ENCODE measurements around the gene DSG3. TPM values are rescaled to one million over a fixed set of nuclear protein-coding genes. Genes with fewer than 3 reads are reported as not detected.

The DSG3 gene
- total and polyA plus RNA-seq, 2 of the 13 experiments (the other 11 are each of a cell fraction or from before 2014, with no cell fraction given), result not detected

GRCh38 chr18:31487246-31488015 lies 39.9 kb downstream of the DSG3 start (continued):
- TF ChIP-seq NRL (CRISPR knock-in tag; IDR thresholded peaks at IDR 0.05; ENCODE audit: borderline replicate concordance) (no peak), HNF4G (IDR thresholded peaks at IDR 0.05; ENCODE audit: borderline replicate concordance, low read depth, low read length) (no peak), HNF4G (CRISPR knock-in tag; IDR thresholded peaks at IDR 0.05; ENCODE audit: borderline replicate concordance, low read depth) (no peak), RELA (CRISPR knock-in tag; IDR thresholded peaks at IDR 0.05) (no peak), ZNF124 (CRISPR knock-in tag; IDR thresholded peaks at IDR 0.05) (no peak), SP5 (CRISPR knock-in tag; IDR thresholded peaks at IDR 0.05; ENCODE audit: borderline replicate concordance, low read depth) (no peak)

- Histone ChIP-seq H3K4me3 (replicated peaks in 1 of 3; ENCODE audit: insufficient read depth in 1 of 3, low read depth in 2 of 3, low read length in 3 of 3) (no peak overlapping the region), H3K27ac (ENCODE audit: extremely low read length, insufficient read depth, low read length) (no peak overlapping the region), H3K79me2 (ENCODE audit: insufficient read depth, low read length) (no peaks in the 10 kb centered on the region), H3K9ac (ENCODE audit: insufficient read depth, low read depth, low read length) (no peak overlapping the region), H3K4me2 (ENCODE audit: low read depth, low read length) (no peak overlapping the region), H4K20me1 (ENCODE audit: insufficient read depth, low read length) (no peaks in the 10 kb centered on the region), H3K36me3 (replicated peaks in 1 of 2; ENCODE audit: control insufficient read depth in 1 of 2, insufficient read depth in 2 of 2, low read length in 2 of 2) (no peaks in the 10 kb centered on the region), H2AFZ (ENCODE audit: low read length) (no peak overlapping the region), H3K27me3 (ENCODE audit: control insufficient read depth in 1 of 2, insufficient read depth in 2 of 2, low read length in 2 of 2) (peaks cover 0 to 17% of the 10 kb centered on the region in 2 experiments; a peak in 2 of 5 replicates), H3K9me3 (ENCODE audit: low read length) (no peaks in the 10 kb centered on the region), H3K4me1 (ENCODE audit: insufficient read depth, low read length) (no peaks in the 10 kb centered on the region)
- ChIA-PET POLR2A (no interaction called here), CTCF (ENCODE audit: low intra/inter-chr PET ratio, low total read pairs) (no interaction called here)
- no peak for FAIRE-seq
- TF ChIP-seq MAF1 (CRISPR knock-in tag; IDR thresholded peaks at IDR 0.05; ENCODE audit: borderline replicate concordance) (no peak), ARID3A (IDR thresholded peaks at IDR 0.05; ENCODE audit: low read depth, low read length) (no peak)
- intact Hi-C loops (cut with micrococcal nuclease; ENCODE audit: unreplicated experiment) (no loop called here), in situ Hi-C loops (cut with HindIII; ENCODE audit: extremely low pct_ligation_motif_present, low pct_unique_long_range_greater_than_20kb) (no loop called here)
- ATAC-seq, result no peak
- BruUV-seq (replicated peaks), result no TSS peak
- DNase-seq (ENCODE audit: low spot score), result no peak
- 41% methylated on average over 1 of the region's 1 CpG for WGBS (ENCODE audit: low lambda C conversion rate)
These were observed 41.8 kb downstream of the DSG3 start for GRCh38 chr18:31489311-31489710.
